Nasal cavity respiratory epithelium epithelial cell of viscerocranial mucosa (primary cell): ENCODE data around the gene FAM20C. TPM values are rescaled to one million over a fixed set of nuclear protein-coding genes. Genes with fewer than 3 reads are reported as not detected.

Source experiments
- total RNA-seq: library from RNA; depleted of rRNA; stranded (reverse); fragments of >200 nt; gene quantifications from 2 replicates; pipeline ENCODE4 v1.2.3, GENCODE V29; 2014

The FAM20C gene
- 4.4 and 24.7 TPM in 2 replicates for total RNA-seq

GRCh38 chr7:191981-192649 is at the start of gene FAM20C:
Gene FAM20C, plus strand, starts transcription at chr7:192571. Its CDS starts 629 bp downstream, at chr7:193200.

GRCh38 chr7:289756-290553 is 97.6 kb downstream of the FAM20C start, which contains the start of gene FOXL3:
Gene FOXL3, plus strand, starts transcription at chr7:290170. Its CDS starts 0 bp downstream, at chr7:290170.

Other genes starting within 250 kb of the FAM20C start
- gene FOXL3, start 97.6 kb downstream of the FAM20C start, total RNA-seq: not detected in 2 replicates